ENCODE measurements around the gene CLASP1. TPM values are rescaled to one million over a fixed set of nuclear protein-coding genes. Genes with fewer than 3 reads are reported as not detected.

Gene CLASP1
- total RNA-seq, 2 experiments from 2014 or later, result 58.0 to 58.5 TPM

DNA sequence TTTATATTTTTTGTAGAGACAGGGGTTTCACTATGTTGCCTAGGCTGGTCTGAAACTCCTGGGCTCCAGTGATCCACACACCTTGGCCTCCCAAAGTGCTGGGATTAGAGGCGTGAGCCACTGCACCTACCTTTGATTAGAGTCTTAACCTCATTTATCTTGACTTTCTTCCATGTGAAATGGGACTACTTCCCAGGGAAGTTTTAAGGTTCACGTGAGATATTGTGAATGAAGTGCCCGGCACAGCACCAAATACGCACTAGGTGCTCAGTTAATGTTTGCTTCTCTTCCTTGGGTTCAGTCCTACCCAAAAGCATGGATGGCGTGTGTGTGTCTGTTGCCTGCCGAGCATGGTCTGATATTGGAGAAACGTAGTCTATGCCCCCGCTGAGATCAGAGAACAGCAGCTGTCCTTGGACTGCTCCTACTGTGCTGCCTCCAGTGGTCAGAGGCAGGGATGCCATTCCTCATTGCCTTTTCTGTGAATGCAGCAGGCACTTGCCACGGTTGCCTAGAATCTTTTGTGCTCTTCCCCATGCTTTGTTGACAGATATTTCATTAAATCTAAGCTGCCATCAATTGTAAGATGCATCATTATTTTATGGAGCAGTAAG is 351.9 kb downstream of the CLASP1 start:
- H3K36me3 ChIP-seq (ENCODE audit: insufficient read depth, low read length), result no peaks in the 10 kb centered on the region
- ChIA-PET CTCF (no interaction called here), POLR2A (no interaction called here)
- no peaks in the 10 kb centered on the region for H3K27me3 ChIP-seq (ENCODE audit: control insufficient read depth in 1 of 2, insufficient read depth in 2 of 2, low read length in 2 of 2)
- no peaks in the 10 kb centered on the region for H3K4me1 Mint-ChIP-seq (ENCODE audit: low read depth)
- H3K4me3 Mint-ChIP-seq, result no peak overlapping the region
- no peak overlapping the region for H3K27ac ChIP-seq (ENCODE audit: low read depth in 1 of 2, low read length in 2 of 2)
- H3K4me1 ChIP-seq (ENCODE audit: insufficient read depth, low read length), result no peaks in the 10 kb centered on the region
- no peak overlapping the region for H3K4me3 ChIP-seq (ENCODE audit: low read length)
- no peak overlapping the region for H3K27ac Mint-ChIP-seq
- H3K9me3 Mint-ChIP-seq, result no peaks in the 10 kb centered on the region
- no peaks in the 10 kb centered on the region for H3K36me3 Mint-ChIP-seq (ENCODE audit: low read depth)
- peaks cover 27% of the 10 kb centered on the region for H3K27me3 Mint-ChIP-seq
- TF ChIP-seq, protein P1, sequence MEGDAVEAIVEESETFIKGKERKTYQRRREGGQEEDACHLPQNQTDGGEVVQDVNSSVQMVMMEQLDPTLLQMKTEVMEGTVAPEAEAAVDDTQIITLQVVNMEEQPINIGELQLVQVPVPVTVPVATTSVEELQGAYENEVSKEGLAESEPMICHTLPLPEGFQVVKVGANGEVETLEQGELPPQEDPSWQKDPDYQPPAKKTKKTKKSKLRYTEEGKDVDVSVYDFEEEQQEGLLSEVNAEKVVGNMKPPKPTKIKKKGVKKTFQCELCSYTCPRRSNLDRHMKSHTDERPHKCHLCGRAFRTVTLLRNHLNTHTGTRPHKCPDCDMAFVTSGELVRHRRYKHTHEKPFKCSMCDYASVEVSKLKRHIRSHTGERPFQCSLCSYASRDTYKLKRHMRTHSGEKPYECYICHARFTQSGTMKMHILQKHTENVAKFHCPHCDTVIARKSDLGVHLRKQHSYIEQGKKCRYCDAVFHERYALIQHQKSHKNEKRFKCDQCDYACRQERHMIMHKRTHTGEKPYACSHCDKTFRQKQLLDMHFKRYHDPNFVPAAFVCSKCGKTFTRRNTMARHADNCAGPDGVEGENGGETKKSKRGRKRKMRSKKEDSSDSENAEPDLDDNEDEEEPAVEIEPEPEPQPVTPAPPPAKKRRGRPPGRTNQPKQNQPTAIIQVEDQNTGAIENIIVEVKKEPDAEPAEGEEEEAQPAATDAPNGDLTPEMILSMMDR (IDR thresholded peaks at IDR 0.05), result peak; percentile 16
- intact Hi-C loops (cut with DNase I, micrococcal nuclease), result no loop called here
- ATAC-seq (ENCODE audit: poor library complexity), result no peak
- DNase-seq, result no peak
- H3K9me3 ChIP-seq (ENCODE audit: control insufficient read depth in 1 of 2, insufficient read depth in 1 of 2, low read length in 2 of 2), result peaks cover 0 to 7% of the 10 kb centered on the region in 2 experiments

- Histone ChIP-seq H3K27ac (ENCODE audit: low read depth in 1 of 2, low read length in 2 of 2) (no peak overlapping the region), H3K36me3 (ENCODE audit: insufficient read depth, low read length) (no peaks in the 10 kb centered on the region), H3K4me1 (ENCODE audit: insufficient read depth, low read length) (no peaks in the 10 kb centered on the region), H3K9me3 (ENCODE audit: control insufficient read depth in 1 of 2, insufficient read depth in 1 of 2, low read length in 2 of 2) (peaks cover 0 to 7% of the 10 kb centered on the region in 2 experiments), H3K27me3 (ENCODE audit: control insufficient read depth in 1 of 2, insufficient read depth in 2 of 2, low read length in 2 of 2) (no peaks in the 10 kb centered on the region), H3K4me3 (ENCODE audit: low read length) (no peak overlapping the region)
- intact Hi-C loops (cut with DNase I, micrococcal nuclease), result no loop called here
- ATAC-seq (ENCODE audit: poor library complexity), result no peak
- no peaks in the 10 kb centered on the region for H3K36me3 Mint-ChIP-seq (ENCODE audit: low read depth)
- H3K9me3 Mint-ChIP-seq, result no peaks in the 10 kb centered on the region
- peaks cover 22% of the 10 kb centered on the region for H3K27me3 Mint-ChIP-seq
- no peak for DNase-seq
- H3K4me1 Mint-ChIP-seq (ENCODE audit: low read depth), result no peaks in the 10 kb centered on the region
- CTCF ChIA-PET, result no interaction called here
- no peak overlapping the region for H3K4me3 Mint-ChIP-seq
- POLR2A ChIA-PET, result no interaction called here
- TF ChIP-seq, protein P1 (IDR thresholded peaks at IDR 0.05), result no peak
- no peak overlapping the region for H3K27ac Mint-ChIP-seq
Observed at GRCh38 chr2:121295911-121296650, 353.2 kb downstream of the CLASP1 start.

DNA sequence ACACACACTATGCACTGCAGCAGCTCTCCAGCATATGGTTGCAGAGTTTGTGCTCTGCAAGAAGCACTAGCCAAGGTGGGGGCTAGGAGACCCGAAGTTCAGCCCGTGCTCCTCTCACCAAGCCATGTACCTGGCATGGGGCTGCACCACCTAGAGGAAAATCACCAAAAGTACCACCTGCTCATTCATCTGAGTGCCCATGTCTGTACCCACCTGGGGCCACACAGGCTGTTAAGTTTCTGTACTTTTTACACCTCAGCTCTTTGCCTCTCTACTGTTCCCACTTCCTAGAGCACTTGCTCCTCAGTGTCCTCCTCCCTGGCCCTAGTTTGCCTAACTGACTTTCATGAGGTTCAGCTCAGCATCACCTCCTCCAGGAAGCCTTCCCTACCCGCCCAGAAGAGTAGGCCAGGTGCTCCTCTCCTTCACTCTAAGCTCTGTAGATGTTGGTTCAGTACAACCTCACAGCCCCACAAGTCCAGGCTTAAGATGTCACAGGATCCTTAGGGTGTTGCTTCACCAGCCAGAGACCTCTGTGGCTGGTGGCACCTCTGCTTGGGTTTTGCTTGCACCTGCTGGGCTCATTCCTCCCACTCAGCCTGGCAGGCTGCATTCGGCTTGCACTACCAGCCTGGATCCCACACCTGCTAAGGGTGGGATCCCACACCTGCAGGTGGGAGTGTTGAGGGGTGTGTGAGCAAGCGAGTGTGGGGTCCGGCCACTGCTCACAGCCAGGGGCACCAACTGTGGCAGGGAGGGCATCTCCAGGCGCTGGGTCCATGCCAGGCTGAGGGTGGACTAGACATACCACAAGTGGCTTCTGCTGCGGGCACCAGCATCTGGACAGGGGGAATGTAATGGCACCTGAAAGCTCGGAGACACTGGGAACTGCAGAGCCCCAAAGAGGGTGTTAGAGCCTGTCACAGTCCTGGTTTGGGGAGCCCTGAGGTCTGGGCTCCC is 354.1 kb downstream of the CLASP1 start:
- H3K4me3 ChIP-seq (ENCODE audit: low read length), result no peak overlapping the region
- Mint-ChIP-seq H3K4me1 (ENCODE audit: low read depth) (no peaks in the 10 kb centered on the region), H3K9me3 (no peaks in the 10 kb centered on the region), H3K27me3 (peaks cover 19% of the 10 kb centered on the region), H3K36me3 (ENCODE audit: low read depth) (no peaks in the 10 kb centered on the region), H3K4me3 (no peak overlapping the region), H3K27ac (no peak overlapping the region)
- ChIA-PET POLR2A (no interaction called here), CTCF (no interaction called here)
- H3K9me3 ChIP-seq (ENCODE audit: control insufficient read depth in 1 of 2, insufficient read depth in 1 of 2, low read length in 2 of 2), result peaks cover 0 to 7% of the 10 kb centered on the region in 2 experiments
- no peaks in the 10 kb centered on the region for H3K36me3 ChIP-seq (ENCODE audit: insufficient read depth, low read length)
- TF ChIP-seq, protein P1 (IDR thresholded peaks at IDR 0.05), result no peak
- ATAC-seq (ENCODE audit: poor library complexity), result no peak
- intact Hi-C loops (cut with DNase I, micrococcal nuclease), result no loop called here
- H3K27ac ChIP-seq (ENCODE audit: low read depth in 1 of 2, low read length in 2 of 2), result no peak overlapping the region
- no peak for DNase-seq
- H3K4me1 ChIP-seq (ENCODE audit: insufficient read depth, low read length), result no peaks in the 10 kb centered on the region
- no peaks in the 10 kb centered on the region for H3K27me3 ChIP-seq (ENCODE audit: control insufficient read depth in 1 of 2, insufficient read depth in 2 of 2, low read length in 2 of 2)

All from CD4-positive, alpha-beta T cell (primary cell).